Panc1 (cell line): ENCODE measurements around the gene MYO1A. TPM values are rescaled to one million over a fixed set of nuclear protein-coding genes. Genes with fewer than 3 reads are reported as not detected.

Source experiments
- ATAC-seq: fragments of 200-7000 bp; cut with Tn5 transposase; 2 replicates; pipeline ENCODE4 v1.9.1; 2020; ENCODE audit warnings: mild to moderate bottlenecking, moderate library complexity
- BruUV-seq: library from RNA; stranded (reverse); fragments of 400-500 nt; replicated peaks from 2 replicates; lab custom pipeline; 2021; lab: Mats Ljungman, UMichigan
- CTCF ChIA-PET: fragments of 300-600 bp; sonication (Branson Sonifier 250); formaldehyde crosslinking; loops from one replicate; lab custom pipeline; 2022; ENCODE audit warnings: antibody characterized with exemption; lab: Charles Lee
- POLR2A ChIA-PET: fragments of 300-600 bp; sonication (Branson Sonifier 250); formaldehyde crosslinking; loops from one replicate; lab custom pipeline; 2022; ENCODE audit warnings: antibody characterized with exemption; lab: Charles Lee
- DNase-seq: peaks from one replicate; pipeline ENCODE4 v3.0.0-alpha.2; 2010; ENCODE audit warnings: low read depth, low spot score
- H3K27ac ChIP-seq: 2 replicates; pipeline ENCODE4 v1.5.1; 2011; ENCODE audit warnings: mild to moderate bottlenecking, low read length, inconsistent platforms
- H3K27me3 ChIP-seq: fragments of 200-500 bp; sonication (Bioruptor generic); 2 replicates; pipeline ENCODE4 v1.6.0; 2014; ENCODE audit warnings: low read length, inconsistent platforms; ENCODE audit not compliant: control insufficient read depth, insufficient read depth
- H3K36me3 ChIP-seq: fragments of 200-500 bp; sonication (Bioruptor generic); 2 replicates; pipeline ENCODE4 v1.5.1; 2014; ENCODE audit warnings: inconsistent platforms, mild to moderate bottlenecking, low read length, moderate library complexity; ENCODE audit not compliant: control insufficient read depth, insufficient read depth
- H3K4me1 ChIP-seq: 2 replicates; pipeline ENCODE4 v1.5.1; 2011; ENCODE audit warnings: inconsistent platforms, mild to moderate bottlenecking, low read length, moderate library complexity; ENCODE audit not compliant: control insufficient read depth, insufficient read depth
- H3K4me3 ChIP-seq, 2 experiments: 2 replicates each; pipeline ENCODE4 v1.5.1; 2011 to 2012; ENCODE audit warnings: low read depth in 2 of 2, low read length in 2 of 2, mild to moderate bottlenecking in 2 of 2, inconsistent platforms in 1 of 2, moderate library complexity in 1 of 2
- H3K9me3 ChIP-seq: fragments of 200-500 bp; sonication (Bioruptor generic); 2 replicates; pipeline ENCODE4 v1.5.1; 2014; ENCODE audit warnings: low read depth, mild to moderate bottlenecking, inconsistent platforms, low read length, moderate library complexity; ENCODE audit not compliant: control insufficient read depth, insufficient read depth
- POLR2AphosphoS5 ChIP-seq: IDR thresholded peaks from 2 replicates; pipeline ENCODE4 v1.6.1; 2012; ENCODE audit warnings: mild to moderate bottlenecking, low read depth, low read length, moderate library complexity
- REST ChIP-seq, 2 experiments: IDR thresholded peaks; 2 replicates each; pipeline ENCODE4 v1.6.1; 2011 to 2012; ENCODE audit warnings: low read depth in 2 of 2, control low read depth in 1 of 2, low read length in 1 of 2, mild to moderate bottlenecking in 1 of 2, moderate library complexity in 1 of 2; ENCODE audit not compliant: insufficient read depth in 1 of 2
- SIN3A ChIP-seq: IDR thresholded peaks from 2 replicates; pipeline ENCODE4 v1.6.1; 2012; ENCODE audit warnings: low read depth, mild to moderate bottlenecking, low read length, moderate library complexity, borderline replicate concordance; ENCODE audit not compliant: insufficient read depth
- TCF7L2 ChIP-seq: IDR thresholded peaks from 2 replicates; pipeline ENCODE4 v1.6.1; 2011; ENCODE audit warnings: mild to moderate bottlenecking, low read depth, low read length, inconsistent platforms
- in situ Hi-C: cut with HindIII; loops from 2 replicates; pipeline ENCODE4 v1.10.0; 2016; ENCODE audit warnings: low sequenced_read_pairs, low pct_unique_long_range_greater_than_20kb
- intact Hi-C: fragments of 100-400 bp; cut with micrococcal nuclease; formaldehyde crosslinking; loops from one replicate; pipeline ENCODE4 v1.10.0; 2022; ENCODE audit not compliant: unreplicated experiment
- total RNA-seq: library from RNA; stranded (reverse); gene quantifications from one replicate; pipeline ENCODE4 v1.2.1, GENCODE V29; 2021; ENCODE audit not compliant: unreplicated experiment

The MYO1A gene
- total RNA-seq, 1 experiment from 2014 or later, result not detected

GRCh38 chr12:57088354-57089270 is 38.7 kb upstream of the MYO1A start, which contains the start of gene NAB2:
TSS of gene NAB2 (plus strand) at chr12:57089114. CDS start at chr12:57089272, 158 bp downstream.
- Histone ChIP-seq H3K4me3 (peak within 1 kb of the TSS; percentile 88 to 91), H3K36me3 (peaks cover 5% of the 10 kb centered on the region; the same call in 1 of the 2 replicates), H3K27ac (peak within 1 kb of the TSS; percentile 86), H3K27me3 (no peaks in the 10 kb centered on the region), H3K9me3 (no peaks in the 10 kb centered on the region), H3K4me1 (peaks cover 19% of the 10 kb centered on the region)
- intact Hi-C loops (no loop called here), in situ Hi-C loops (no loop called here)
- no TSS peak for BruUV-seq
- CTCF ChIA-PET, result interaction anchor here (0.6 to 1.8 kb wide), 2 partner anchors 23 to 343 kb away, joined by 4 to 7 read pairs; partner anchors contain the start of gene STAT6
- POLR2A ChIA-PET, result interaction anchor here (0.6 kb wide), 1 partner anchor 17 kb away, joined by 4 read pairs; no protein-coding TSS in a partner anchor
- DNase-seq (peak; percentile 60), ATAC-seq (peak; percentile 82)
- 0 out of 4 replicates have a peak, but pooled peaks of 1 of the 2 experiments have one; percentile 35 for TF ChIP-seq REST (IDR thresholded peaks at IDR 0.05; ENCODE audit: insufficient read depth in 1 of 2, low read depth in 2 of 2, low read length in 1 of 2)
- peak; percentile 47; the same call in 1 of the 2 replicates for TF ChIP-seq SIN3A
- TF ChIP-seq POLR2AphosphoS5, result no peak; the same call in 1 of the 2 replicates
- no peak for TF ChIP-seq TCF7L2

- H3K36me3 ChIP-seq, result peaks cover 5% of the 10 kb centered on the region; the same call in 1 of the 2 replicates
- peaks cover 19% of the 10 kb centered on the region for H3K4me1 ChIP-seq
- peak overlapping the region; percentile 88 to 91 for H3K4me3 ChIP-seq
- no TSS peak for BruUV-seq
- ChIA-PET POLR2A (interaction anchor here (0.6 kb wide), 1 partner anchor 9 kb away, joined by 3 read pairs; no protein-coding TSS in a partner anchor), CTCF (interaction anchor here (0.5 to 1.8 kb wide), 2 partner anchors 21 to 24 kb away, joined by 3 to 7 read pairs; partner anchors contain the start of gene STAT6)
- no peak for DNase-seq
- H3K27ac ChIP-seq, result peak overlapping the region; percentile 86
- ATAC-seq, result peak; percentile 75
- in situ Hi-C loops (no loop called here), intact Hi-C loops (no loop called here)
- TF ChIP-seq TCF7L2 (no peak), POLR2AphosphoS5 (no peak; the same call in 1 of the 2 replicates), SIN3A (no peak), REST (IDR thresholded peaks at IDR 0.05; ENCODE audit: insufficient read depth in 1 of 2, low read depth in 2 of 2, low read length in 1 of 2) (no peak)
- H3K9me3 ChIP-seq, result no peaks in the 10 kb centered on the region
- H3K27me3 ChIP-seq, result no peaks in the 10 kb centered on the region
Observed at GRCh38 chr12:57087691-57088353, 37.9 kb upstream of the MYO1A start.
